HL-60/S4 treated with retinoic acid at 250 ng/mL for 4 days and 3 days (cell line): ENCODE measurements around the gene MRPL19.
"Not testable (repeated sequence)": the region's sequence is repeated elsewhere in the genome, so short reads cannot be mapped to it uniquely, and the experiment has no call there.

ENCODE experiments used
- in situ Hi-C: fragments of 300-500 bp; cut with MboI; formaldehyde crosslinking; loops from 2 replicates; pipeline ENCODE4 v1.7.0; 2022; ENCODE audit warnings: low sequenced_read_pairs

The MRPL19 gene

GRCh38 chr2:75655861-75656260 is 9.3 kb downstream of the MRPL19 start:
- in situ Hi-C loops = no loop called here

GRCh38 chr2:75656563-75656962 is 10.0 kb downstream of the MRPL19 start:
- in situ Hi-C loops = no loop called here

GRCh38 chr2:75657798-75658197 is 11.2 kb downstream of the MRPL19 start:
- in situ Hi-C loops = no loop called here

GRCh38 chr2:75666911-75667310 is 20.3 kb downstream of the MRPL19 start:
- in situ Hi-C loops = no loop called here

GRCh38 chr2:75667884-75668283 is 21.3 kb downstream of the MRPL19 start:
- in situ Hi-C loops = no loop called here

- in situ Hi-C loops = not testable (repeated sequence)
These were observed 28.8 kb downstream of the MRPL19 start for GRCh38 chr2:75675423-75675822.

GRCh38 chr2:75675908-75676307 is 29.3 kb downstream of the MRPL19 start:
- in situ Hi-C loops = no loop called here

- in situ Hi-C loops = no loop called here
These were observed 29.9 kb downstream of the MRPL19 start for GRCh38 chr2:75676464-75676863.

- in situ Hi-C loops = no loop called here
These were observed 33.0 kb downstream of the MRPL19 start for GRCh38 chr2:75679556-75679955.

GRCh38 chr2:75680402-75680801 is 33.8 kb downstream of the MRPL19 start:
- in situ Hi-C loops = no loop called here

- in situ Hi-C loops = not testable (repeated sequence)
These were observed 36.8 kb downstream of the MRPL19 start for GRCh38 chr2:75683430-75683829.

GRCh38 chr2:75688196-75688595 is 41.6 kb downstream of the MRPL19 start:
- in situ Hi-C loops = no loop called here

- in situ Hi-C loops = no loop called here
These were observed 52.3 kb downstream of the MRPL19 start for GRCh38 chr2:75698918-75699317.

GRCh38 chr2:75702593-75702992 is 56.0 kb downstream of the MRPL19 start:
- in situ Hi-C loops = no loop called here

GRCh38 chr2:75703589-75704287 is 57.2 kb downstream of the MRPL19 start:
- in situ Hi-C loops = no loop called here

GRCh38 chr2:75705921-75706320 is 59.3 kb downstream of the MRPL19 start:
- in situ Hi-C loops = no loop called here

GRCh38 chr2:75707901-75708300 is 61.3 kb downstream of the MRPL19 start:
- in situ Hi-C loops = no loop called here

- in situ Hi-C loops = no loop called here
These were observed 62.7 kb downstream of the MRPL19 start for GRCh38 chr2:75709297-75709696.

- in situ Hi-C loops = no loop called here
These were observed 63.6 kb downstream of the MRPL19 start for GRCh38 chr2:75710220-75710576.

GRCh38 chr2:75710577-75711253 is 64.1 kb downstream of the MRPL19 start, which contains the start of gene GCFC2:
Gene GCFC2 (minus strand): TSS chr2:75710915. CDS start chr2:75710855, 60 bp downstream.
- in situ Hi-C loops = no loop called here

- in situ Hi-C loops = not testable (repeated sequence)
These were observed 65.0 kb downstream of the MRPL19 start for GRCh38 chr2:75711590-75711989.

- in situ Hi-C loops = no loop called here
These were observed 69.8 kb downstream of the MRPL19 start for GRCh38 chr2:75716406-75716805.

GRCh38 chr2:75719616-75720015 is 73.0 kb downstream of the MRPL19 start:
- in situ Hi-C loops = no loop called here
